Breast epithelium (tissue), 4 donors: ENCODE measurements around the gene ZNF574. TPM values are rescaled to one million over a fixed set of nuclear protein-coding genes. Genes with fewer than 3 reads are reported as not detected.

Experiments
- DNase-seq, 2 donors: peaks; one replicate each; pipeline ENCODE4 v3.0.0-alpha.2; 2019; ENCODE audit warnings: low spot score in 2 of 2
- H3K27ac ChIP-seq, 2 donors: fragments of 200-600 bp; sonication (generic) in 1 of 2; one replicate each; pipeline ENCODE4 v1.5.1; 2016 to 2019; ENCODE audit warnings: mild to moderate bottlenecking in 1 of 2
- H3K27me3 ChIP-seq, 2 donors: fragments of 200-600 bp; sonication (generic) in 1 of 2; one replicate each; pipeline versions ENCODE4 v1.5.1 to v1.6.0; 2017 to 2019; ENCODE audit warnings: control low read depth in 1 of 2, mild to moderate bottlenecking in 1 of 2
- H3K36me3 ChIP-seq: fragments of 200-600 bp; one replicate; pipeline ENCODE4 v1.5.1; 2019
- H3K4me1 ChIP-seq, 2 donors: fragments of 200-600 bp; sonication (generic); one replicate each; pipeline ENCODE4 v1.5.1; 2016 to 2019; ENCODE audit warnings: control low read depth in 1 of 2
- H3K4me3 ChIP-seq, 3 donors: fragments of 200-600 bp; sonication (generic); 1 replicate in 2 of 3; 2 replicates in 1 of 3; pipeline ENCODE4 v1.5.1; 2016 to 2019; ENCODE audit warnings: mild to moderate bottlenecking in 3 of 3, moderate library complexity in 2 of 3
- H3K9me3 ChIP-seq, 2 donors: fragments of 200-600 bp; sonication (generic) in 1 of 2; one replicate each; pipeline ENCODE4 v1.5.1; 2016 to 2019; ENCODE audit warnings: control low read depth in 1 of 2
- CTCF ChIP-seq, 3 donors: fragments of 450-650 bp; IDR thresholded peaks; one replicate each; pipeline ENCODE4 v1.5.1; 2016 to 2017; ENCODE audit warnings: antibody characterized with exemption in 3 of 3, mild to moderate bottlenecking in 3 of 3, moderate library complexity in 3 of 3
- POLR2A ChIP-seq: fragments of 450-650 bp; IDR thresholded peaks from one replicate; pipeline ENCODE4 v1.6.1; 2016; ENCODE audit warnings: antibody characterized with exemption, mild to moderate bottlenecking, moderate library complexity
- POLR2AphosphoS5 ChIP-seq, 3 donors: sonication (generic); formaldehyde crosslinking; IDR thresholded peaks; one replicate each; pipeline ENCODE4 v1.6.1; 2017; ENCODE audit warnings: antibody characterized with exemption in 3 of 3
- intact Hi-C: fragments of 100-400 bp; cut with DNase I; formaldehyde crosslinking; loops from one replicate; pipeline ENCODE4 v1.15.1; 2023; ENCODE audit warnings: low total_unique reads
- total RNA-seq, 3 donors: library from RNA; depleted of rRNA; stranded (reverse); fragments of >200 nt; gene quantifications; one replicate each; pipeline ENCODE4 v1.1.0, GENCODE V29; 2016

ZNF574 gene
- total RNA-seq, 3 donors from 2014 or later, result 13.8 to 19.2 (median 15.1) TPM

- TF ChIP-seq POLR2AphosphoS5 (IDR thresholded peaks at IDR 0.05) (no peak), CTCF (IDR thresholded peaks at IDR 0.05) (no peak), POLR2A (no peak)
- H3K27ac ChIP-seq, result no peak overlapping the region
- H3K27me3 ChIP-seq, result peaks cover 0 to 25% of the 10 kb centered on the region in 2 donors
- no peaks in the 10 kb centered on the region for H3K36me3 ChIP-seq
- intact Hi-C loops, result no loop called here
- no peaks in the 10 kb centered on the region for H3K4me1 ChIP-seq
- H3K9me3 ChIP-seq, result no peaks in the 10 kb centered on the region
- no peak for DNase-seq
- no peak overlapping the region for H3K4me3 ChIP-seq
Observed at GRCh38 chr19:42071247-42071646, 4.7 kb upstream of the ZNF574 start.

- Histone ChIP-seq H3K9me3 (no peaks in the 10 kb centered on the region), H3K4me1 (peaks cover 6 to 8% of the 10 kb centered on the region in 2 donors), H3K27me3 (peaks cover 0 to 2% of the 10 kb centered on the region in 2 donors), H3K36me3 (peaks cover 11% of the 10 kb centered on the region), H3K4me3 (peak overlapping the region; percentile 72 to 100 (median 76)), H3K27ac (peak overlapping the region; percentile 98 to 99)
- intact Hi-C loops, result loop anchor here (5.0 kb wide), 1 partner anchor 1588 kb away; no protein-coding TSS in a partner anchor
- DNase-seq, result peak in 1 of 2 donors; percentile 45
- no peak for TF ChIP-seq POLR2AphosphoS5 (IDR thresholded peaks at IDR 0.05)
- no peak for TF ChIP-seq POLR2A
- no peak for TF ChIP-seq CTCF (IDR thresholded peaks at IDR 0.05)
Observed at GRCh38 chr19:42074513-42075363, 1.2 kb upstream of the ZNF574 start.

GRCh38 chr19:42075364-42075615, 676 bp upstream of the ZNF574 start:
- H3K9me3 ChIP-seq, result no peaks in the 10 kb centered on the region
- no peaks in the 10 kb centered on the region for H3K27me3 ChIP-seq
- peaks cover 17% of the 10 kb centered on the region for H3K36me3 ChIP-seq
- H3K4me3 ChIP-seq, result peak overlapping the region; percentile 72 to 100 (median 76)
- TF ChIP-seq POLR2AphosphoS5 (IDR thresholded peaks at IDR 0.05), result no peak
- no peak for TF ChIP-seq POLR2A
- TF ChIP-seq CTCF (IDR thresholded peaks at IDR 0.05), result no peak
- DNase-seq, result no peak
- H3K4me1 ChIP-seq, result peaks cover 6 to 8% of the 10 kb centered on the region in 2 donors
- peak overlapping the region; percentile 98 to 99 for H3K27ac ChIP-seq
- intact Hi-C loops, result loop anchor here (5.0 kb wide), 1 partner anchor 1587 kb away; no protein-coding TSS in a partner anchor

DNA sequence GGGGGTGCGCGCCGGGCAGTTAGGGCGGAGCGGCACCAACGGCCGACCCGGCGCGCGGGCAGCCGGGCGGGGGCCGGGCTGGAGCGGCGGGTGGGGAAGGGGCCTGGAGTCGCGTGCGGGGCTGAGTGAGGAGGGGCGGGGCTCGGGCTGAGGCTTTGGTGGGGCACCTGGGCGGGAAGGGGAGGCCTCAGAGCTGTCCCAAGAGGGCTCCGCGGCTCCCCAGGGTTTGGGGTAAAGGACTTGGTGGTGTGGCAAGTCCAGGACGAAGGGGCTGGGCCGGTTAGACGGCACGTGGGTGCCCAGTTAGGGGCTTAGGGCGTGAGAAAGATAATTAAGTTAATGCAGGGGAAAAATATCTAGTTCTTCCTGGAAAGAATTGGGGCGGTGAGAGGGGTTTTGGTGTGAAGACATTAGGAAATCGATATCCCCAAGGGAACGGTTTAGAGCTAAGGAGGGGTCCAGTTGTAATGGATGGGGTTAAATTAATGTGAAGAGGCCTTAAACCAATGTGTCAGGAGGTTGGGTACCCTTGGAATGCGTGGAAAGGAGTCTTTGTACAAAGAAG, 496 bp downstream of the ZNF574 start:
- TF ChIP-seq CTCF (IDR thresholded peaks at IDR 0.05), result no peak
- no peak for TF ChIP-seq POLR2A
- no peak for TF ChIP-seq POLR2AphosphoS5 (IDR thresholded peaks at IDR 0.05)
- DNase-seq, result peak in 1 of 2 donors; percentile 37
- intact Hi-C loops, result loop anchor here (5.0 kb wide), 1 partner anchor 1586 kb away; no protein-coding TSS in a partner anchor
- Histone ChIP-seq H3K27me3 (no peaks in the 10 kb centered on the region), H3K36me3 (peaks cover 27% of the 10 kb centered on the region), H3K9me3 (no peaks in the 10 kb centered on the region), H3K27ac (peak overlapping the region; percentile 98 to 99), H3K4me1 (peaks cover 6 to 8% of the 10 kb centered on the region in 2 donors), H3K4me3 (peak overlapping the region; percentile 72 to 100 (median 76))

DNA sequence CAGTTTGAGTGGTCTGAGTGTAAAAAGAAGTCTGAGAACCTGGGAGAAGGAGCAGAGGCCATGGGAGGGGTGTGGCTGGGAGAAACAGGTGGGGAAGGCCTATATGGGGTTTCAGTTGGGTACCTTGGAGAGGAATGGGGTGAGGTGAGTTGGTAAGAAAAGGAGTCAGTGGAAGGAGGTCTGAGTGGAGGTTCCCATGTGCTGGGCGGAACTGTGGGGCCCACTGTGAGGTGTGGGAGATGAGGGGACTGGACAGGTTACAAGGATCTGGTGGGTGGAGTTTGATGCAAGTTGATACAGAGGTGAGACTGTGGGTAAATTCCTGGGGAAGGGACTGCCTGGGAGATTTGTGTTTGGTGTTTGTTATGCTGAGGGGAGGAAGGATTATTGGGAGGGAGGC, 2.1 kb downstream of the ZNF574 start:
- DNase-seq, result no peak
- Histone ChIP-seq H3K27ac (peak overlapping the region in 1 of 2 donors; percentile 36), H3K4me3 (no peak overlapping the region), H3K27me3 (no peaks in the 10 kb centered on the region), H3K4me1 (peaks cover 6 to 8% of the 10 kb centered on the region in 2 donors), H3K36me3 (peaks cover 27% of the 10 kb centered on the region), H3K9me3 (no peaks in the 10 kb centered on the region)
- no peak for TF ChIP-seq CTCF (IDR thresholded peaks at IDR 0.05)
- TF ChIP-seq POLR2A, result no peak
- TF ChIP-seq POLR2AphosphoS5 (IDR thresholded peaks at IDR 0.05), result no peak
- intact Hi-C loops, result loop anchor here (5.0 kb wide), 1 partner anchor 1584 kb away; no protein-coding TSS in a partner anchor
